ENCODE measurements around the gene TSTD1. TPM values are rescaled to one million over a fixed set of nuclear protein-coding genes. Genes with fewer than 3 reads are reported as not detected.
A peak's percentile ranks its signal among the peaks of the same experiment; 100 is the strongest.

TSTD1 gene
- total and polyA plus RNA-seq, 10 of the 15 experiments (the other 5 are each of a cell fraction or from before 2014, with no cell fraction given), result 33.3 to 145 (median 89.4) TPM

DNA sequence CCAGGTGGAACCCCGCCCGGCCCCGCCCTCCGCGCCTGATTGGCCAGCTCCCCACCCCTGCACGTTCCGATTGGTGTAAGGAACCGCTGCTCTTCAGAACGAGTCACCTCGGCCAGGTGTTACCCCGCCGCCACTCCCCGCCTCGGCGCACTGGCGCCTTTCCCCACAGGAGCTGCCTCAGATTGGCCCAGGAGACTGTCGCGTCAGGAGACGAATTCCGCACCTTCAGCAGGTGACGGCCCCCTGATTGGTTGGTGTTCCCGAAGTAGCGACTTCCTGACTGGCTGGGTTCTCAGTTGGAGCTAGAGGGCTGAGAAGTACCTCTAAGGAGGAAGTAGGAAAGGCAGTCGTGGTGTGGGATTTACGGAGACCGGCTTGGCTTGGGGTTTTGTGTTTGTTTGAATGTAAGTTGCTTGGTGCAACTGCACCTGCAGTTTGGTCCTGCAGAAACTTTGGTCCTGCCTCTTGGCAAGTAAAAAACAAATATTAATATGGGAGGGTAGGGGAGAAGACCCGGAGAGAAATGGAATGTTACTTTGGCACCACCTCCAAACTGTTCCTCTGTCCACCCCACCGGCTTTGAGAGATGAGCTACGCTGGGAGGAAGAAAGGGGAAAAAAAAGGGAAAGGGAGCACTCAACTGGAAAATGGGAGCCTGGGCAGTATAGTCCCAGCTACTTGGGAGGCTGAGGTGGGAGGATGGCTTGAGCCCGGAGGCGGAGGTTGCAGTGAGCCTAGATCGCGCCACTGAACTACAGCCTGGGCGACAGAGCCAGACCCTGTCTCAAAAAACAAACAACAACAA, 17.4 kb downstream of the TSTD1 start:
- Histone ChIP-seq H3K9me3 (replicated peaks; ENCODE audit: control insufficient read depth, insufficient read depth, low read length) (no peaks in the 10 kb centered on the region; the same call in 1 of the 3 replicates), H3K4me3 (peak overlapping the region; percentile 75), H2AFZ (ENCODE audit: control insufficient read depth, low read depth, low read length) (peak overlapping the region; percentile 83), H3K27ac (ENCODE audit: control insufficient read depth, insufficient read depth) (peak overlapping the region; percentile 33), H3K9ac (ENCODE audit: control insufficient read depth, insufficient read depth, low read length) (peak overlapping the region; percentile 68), H3K4me2 (ENCODE audit: control insufficient read depth, insufficient read depth) (peak overlapping the region; percentile 88), H3K79me2 (ENCODE audit: control insufficient read depth, insufficient read depth, low read length) (peaks cover 34% of the 10 kb centered on the region), H3K36me3 (ENCODE audit: control insufficient read depth in 2 of 2, insufficient read depth in 2 of 2, low read length in 1 of 2) (no peaks in the 10 kb centered on the region), H3K27me3 (replicated peaks in 1 of 2; ENCODE audit: control insufficient read depth in 2 of 2, insufficient read depth in 2 of 2, low read length in 1 of 2) (no peaks in the 10 kb centered on the region), H4K20me1 (ENCODE audit: control insufficient read depth, insufficient read depth) (no peaks in the 10 kb centered on the region), H3K4me1 (ENCODE audit: control insufficient read depth, insufficient read depth, low read length) (peaks cover 19% of the 10 kb centered on the region)
- BruUV-seq (replicated peaks), result TSS peak; percentile 72
- ChIA-PET CTCF (interaction anchor here (0.6 to 3.4 kb wide), 16 partner anchors 10 to 376 kb away, joined by 3 to 18 read pairs (median 6); partner anchors contain the start of genes ARHGAP30, ITLN2, TSTD1 and USF1), SMC1A (ENCODE audit: uncharacterized antibody, unreplicated experiment) (interaction anchor here (0.5 to 4.2 kb wide), 19 partner anchors 9 to 115 kb away, joined by 3 to 23 read pairs (median 4); partner anchors contain the start of genes ARHGAP30, KLHDC9, TSTD1 and USF1), RAD21 (ENCODE audit: unreplicated experiment) (interaction anchor here (0.6 to 4.4 kb wide), 14 partner anchors 11 to 253 kb away, joined by 3 to 40 read pairs (median 4); partner anchors contain the start of genes ARHGAP30, CD244, ITLN2 and KLHDC9), POLR2A (interaction anchor here (0.6 to 2.9 kb wide), 17 partner anchors 8 to 134 kb away, joined by 3 to 36 read pairs (median 7); partner anchors contain the start of genes ARHGAP30, TSTD1 and USF1)
- ATAC-seq, result peak; percentile 96
- in situ Hi-C loops (cut with MboI), result no loop called here
- peak; percentile 59 for FAIRE-seq
- peak; percentile 66 for DNase-seq (ENCODE audit: low read depth, low spot score)
- 23% methylated on average over 32 of the region's 34 CpGs for WGBS (ENCODE audit: insufficient coverage, insufficient replicate concordance, low lambda C conversion rate, missing lambda C conversion rate)
- intact Hi-C loops (cut with micrococcal nuclease; ENCODE audit: unreplicated experiment), result no loop called here
- TF ChIP-seq SREBF1 (IDR thresholded peaks at IDR 0.05; ENCODE audit: low read length) (no peak), NFYA (IDR thresholded peaks at IDR 0.05; ENCODE audit: borderline replicate concordance, low read depth, low read length) (peak; percentile 61; the same call in 1 of the 2 replicates), NFIC (IDR thresholded peaks at IDR 0.05; ENCODE audit: low read depth, low read length) (no peak), POLR2AphosphoS5 (IDR thresholded peaks at IDR 0.05; ENCODE audit: low read length) (peak; percentile 56), JUNB (IDR thresholded peaks at IDR 0.05) (no peak), SRF (IDR thresholded peaks at IDR 0.05; ENCODE audit: low read depth in 2 of 2, low read length in 2 of 2) (no peak), CHD4 (IDR thresholded peaks at IDR 0.05) (no peak), CEBPZ (IDR thresholded peaks at IDR 0.05; ENCODE audit: low read depth, low read length) (no peak), RAD51 (IDR thresholded peaks at IDR 0.05) (no peak), SPI1 (IDR thresholded peaks at IDR 0.05; ENCODE audit: borderline replicate concordance, insufficient read depth, low read depth, low read length) (peak; percentile 61; the same call in 1 of the 2 replicates), ZSCAN29 (IDR thresholded peaks at IDR 0.05) (no peak), FOS (IDR thresholded peaks at IDR 0.05; ENCODE audit: borderline replicate concordance, extremely low read depth, insufficient read length) (peak; percentile 62), RUNX3 (IDR thresholded peaks at IDR 0.05; ENCODE audit: low read length) (0 out of 2 replicates have a peak, but pooled peaks have one; percentile 11), PML (IDR thresholded peaks at IDR 0.05; ENCODE audit: low read length) (peak; percentile 46; the same call in 1 of the 2 replicates), RAD21 (IDR thresholded peaks at IDR 0.05; ENCODE audit: insufficient read depth, low read depth, low read length) (no peak), TARDBP (IDR thresholded peaks at IDR 0.05; ENCODE audit: borderline replicate concordance) (no peak)
- TF ChIP-seq, protein P1, sequence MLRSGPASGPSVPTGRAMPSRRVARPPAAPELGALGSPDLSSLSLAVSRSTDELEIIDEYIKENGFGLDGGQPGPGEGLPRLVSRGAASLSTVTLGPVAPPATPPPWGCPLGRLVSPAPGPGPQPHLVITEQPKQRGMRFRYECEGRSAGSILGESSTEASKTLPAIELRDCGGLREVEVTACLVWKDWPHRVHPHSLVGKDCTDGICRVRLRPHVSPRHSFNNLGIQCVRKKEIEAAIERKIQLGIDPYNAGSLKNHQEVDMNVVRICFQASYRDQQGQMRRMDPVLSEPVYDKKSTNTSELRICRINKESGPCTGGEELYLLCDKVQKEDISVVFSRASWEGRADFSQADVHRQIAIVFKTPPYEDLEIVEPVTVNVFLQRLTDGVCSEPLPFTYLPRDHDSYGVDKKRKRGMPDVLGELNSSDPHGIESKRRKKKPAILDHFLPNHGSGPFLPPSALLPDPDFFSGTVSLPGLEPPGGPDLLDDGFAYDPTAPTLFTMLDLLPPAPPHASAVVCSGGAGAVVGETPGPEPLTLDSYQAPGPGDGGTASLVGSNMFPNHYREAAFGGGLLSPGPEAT (IDR thresholded peaks at IDR 0.05; ENCODE audit: low read depth), result peak; percentile 63
